Measurements from ENCODE around the gene SGSM2.

DNA sequence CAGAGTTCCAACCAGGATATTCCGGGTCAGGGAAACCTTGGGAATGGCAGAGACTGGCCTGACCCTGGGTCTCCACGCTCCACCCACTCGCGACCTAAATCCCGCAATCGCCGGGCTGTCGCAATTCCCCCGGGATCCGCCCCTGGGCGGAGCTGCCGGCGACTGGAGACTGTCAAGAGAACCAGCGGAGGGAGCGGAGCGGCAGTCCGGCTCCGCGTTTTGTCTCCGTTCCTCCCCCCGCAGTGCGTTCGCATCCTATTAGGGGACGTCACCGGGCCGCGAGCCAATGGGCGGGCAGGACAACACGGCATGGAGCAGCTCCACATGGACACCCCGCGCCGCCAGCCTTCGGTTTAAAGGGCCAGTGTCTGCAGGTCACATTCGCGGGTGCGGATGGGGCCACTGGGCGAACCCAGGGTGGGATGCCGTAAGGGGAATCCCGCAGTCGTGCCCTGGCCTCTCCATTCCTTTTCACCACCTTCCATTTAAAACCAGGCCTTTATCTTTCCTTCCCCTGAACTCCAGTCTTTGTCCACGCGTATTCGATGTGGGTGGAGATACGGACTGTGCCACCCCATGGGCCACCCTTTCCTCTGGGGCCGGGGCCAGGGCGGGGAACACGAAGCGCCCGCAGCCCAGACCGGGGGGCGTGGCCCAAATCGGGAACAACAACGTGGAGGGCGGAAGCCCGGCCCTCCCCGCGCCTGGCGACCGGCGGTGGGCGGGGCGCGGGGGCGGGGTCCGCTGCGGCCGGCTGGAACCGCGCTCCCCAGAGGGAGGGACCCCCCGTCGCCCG lies 64.3 kb downstream of the SGSM2 start:
- TF ChIP-seq, protein P1, sequence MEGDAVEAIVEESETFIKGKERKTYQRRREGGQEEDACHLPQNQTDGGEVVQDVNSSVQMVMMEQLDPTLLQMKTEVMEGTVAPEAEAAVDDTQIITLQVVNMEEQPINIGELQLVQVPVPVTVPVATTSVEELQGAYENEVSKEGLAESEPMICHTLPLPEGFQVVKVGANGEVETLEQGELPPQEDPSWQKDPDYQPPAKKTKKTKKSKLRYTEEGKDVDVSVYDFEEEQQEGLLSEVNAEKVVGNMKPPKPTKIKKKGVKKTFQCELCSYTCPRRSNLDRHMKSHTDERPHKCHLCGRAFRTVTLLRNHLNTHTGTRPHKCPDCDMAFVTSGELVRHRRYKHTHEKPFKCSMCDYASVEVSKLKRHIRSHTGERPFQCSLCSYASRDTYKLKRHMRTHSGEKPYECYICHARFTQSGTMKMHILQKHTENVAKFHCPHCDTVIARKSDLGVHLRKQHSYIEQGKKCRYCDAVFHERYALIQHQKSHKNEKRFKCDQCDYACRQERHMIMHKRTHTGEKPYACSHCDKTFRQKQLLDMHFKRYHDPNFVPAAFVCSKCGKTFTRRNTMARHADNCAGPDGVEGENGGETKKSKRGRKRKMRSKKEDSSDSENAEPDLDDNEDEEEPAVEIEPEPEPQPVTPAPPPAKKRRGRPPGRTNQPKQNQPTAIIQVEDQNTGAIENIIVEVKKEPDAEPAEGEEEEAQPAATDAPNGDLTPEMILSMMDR (IDR thresholded peaks at IDR 0.05; ENCODE audit: low read length): no peak
- no peak for TF ChIP-seq EZH2 (optimal IDR thresholded peaks at IDR 0.05; ENCODE audit: low read depth, low read length)
- TF ChIP-seq EZH2phosphoT487 (IDR thresholded peaks at IDR 0.05; ENCODE audit: low read length): no peak
